GM19023 (cell line): ENCODE measurements around the gene POLR1A.

ENCODE experiments used
- ATAC-seq: cut with Tn5 transposase; IDR thresholded peaks from one replicate; pipeline ENCODE4 v1.9.1; 2021; ENCODE audit warnings: mild to moderate bottlenecking, moderate library complexity; ENCODE audit not compliant: unreplicated experiment

Gene POLR1A

DNA sequence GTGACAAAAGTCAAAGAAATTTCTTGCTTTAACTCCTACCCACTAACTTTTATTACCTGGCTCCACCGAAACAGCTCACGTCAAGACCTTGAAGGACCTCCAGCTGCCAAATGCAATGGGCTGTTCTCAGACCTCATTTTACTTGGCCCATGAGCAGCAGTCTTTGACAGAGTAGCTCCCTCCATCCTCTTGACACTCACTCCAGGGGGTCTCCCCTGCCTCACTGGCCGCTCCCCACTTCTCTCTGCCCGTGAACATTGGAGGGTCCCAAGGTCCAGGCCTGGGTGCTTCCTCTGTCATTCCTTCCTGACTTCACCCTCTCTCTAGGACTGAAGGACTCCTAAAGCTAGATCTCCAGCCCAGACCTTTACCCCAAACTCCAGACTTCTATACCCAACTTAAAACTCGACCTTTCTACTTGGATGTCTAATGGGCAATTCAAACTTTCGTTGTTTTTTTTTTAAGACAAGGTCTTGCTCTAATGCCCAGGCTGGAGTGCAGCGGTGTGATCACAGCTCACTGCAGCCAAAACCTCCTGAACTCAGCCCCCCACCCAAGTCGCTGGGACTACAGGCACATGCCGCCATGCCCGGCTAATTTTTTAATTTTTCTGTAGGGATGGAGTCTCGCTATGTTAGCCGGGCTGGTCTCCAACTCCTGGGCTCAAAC lies 124.0 kb downstream of the POLR1A start:
- ATAC-seq, result no peak

DNA sequence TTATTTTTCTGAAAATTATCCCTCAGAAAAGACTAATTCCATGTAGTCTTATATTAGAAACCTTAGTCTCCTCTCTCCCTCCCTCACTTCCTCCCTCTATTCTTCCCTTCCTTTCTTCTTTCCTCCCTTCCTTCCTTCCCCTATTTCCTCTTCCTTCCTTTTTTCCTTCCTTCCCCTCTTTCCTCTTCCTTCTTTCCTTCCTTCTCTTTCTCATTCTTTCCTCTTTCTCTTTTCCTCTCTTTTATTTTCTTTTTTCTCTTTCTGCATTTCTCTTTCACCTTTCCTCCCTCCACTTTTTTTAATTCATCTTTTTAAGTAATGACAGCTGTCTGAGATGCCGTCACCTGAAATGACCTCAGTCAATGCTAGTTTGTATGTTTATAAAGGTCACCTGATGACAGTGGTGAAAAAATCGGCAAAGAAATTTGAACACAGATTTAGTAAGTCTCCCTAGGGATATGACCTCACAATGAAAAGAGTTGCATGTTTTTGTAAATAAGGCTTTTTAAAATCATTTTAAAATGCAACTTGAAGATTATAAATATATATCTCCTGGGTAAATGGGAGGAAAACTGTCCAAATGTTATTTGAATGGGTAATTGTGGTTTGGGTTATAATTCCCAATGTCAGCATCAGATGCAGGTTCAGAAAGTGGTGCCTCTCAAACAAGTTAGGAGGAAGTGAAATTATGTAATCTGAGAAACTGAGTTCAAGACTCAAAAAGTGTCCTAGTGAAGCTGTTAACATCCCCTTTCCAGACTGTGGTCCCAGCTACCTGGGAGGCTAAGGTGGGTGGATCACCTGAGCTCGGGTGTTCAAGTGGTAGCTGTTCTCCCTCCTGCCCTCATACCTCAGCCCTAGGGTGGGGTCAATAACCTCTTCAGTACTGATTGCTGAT lies 126.6 kb downstream of the POLR1A start:
- ATAC-seq, result no peak

DNA sequence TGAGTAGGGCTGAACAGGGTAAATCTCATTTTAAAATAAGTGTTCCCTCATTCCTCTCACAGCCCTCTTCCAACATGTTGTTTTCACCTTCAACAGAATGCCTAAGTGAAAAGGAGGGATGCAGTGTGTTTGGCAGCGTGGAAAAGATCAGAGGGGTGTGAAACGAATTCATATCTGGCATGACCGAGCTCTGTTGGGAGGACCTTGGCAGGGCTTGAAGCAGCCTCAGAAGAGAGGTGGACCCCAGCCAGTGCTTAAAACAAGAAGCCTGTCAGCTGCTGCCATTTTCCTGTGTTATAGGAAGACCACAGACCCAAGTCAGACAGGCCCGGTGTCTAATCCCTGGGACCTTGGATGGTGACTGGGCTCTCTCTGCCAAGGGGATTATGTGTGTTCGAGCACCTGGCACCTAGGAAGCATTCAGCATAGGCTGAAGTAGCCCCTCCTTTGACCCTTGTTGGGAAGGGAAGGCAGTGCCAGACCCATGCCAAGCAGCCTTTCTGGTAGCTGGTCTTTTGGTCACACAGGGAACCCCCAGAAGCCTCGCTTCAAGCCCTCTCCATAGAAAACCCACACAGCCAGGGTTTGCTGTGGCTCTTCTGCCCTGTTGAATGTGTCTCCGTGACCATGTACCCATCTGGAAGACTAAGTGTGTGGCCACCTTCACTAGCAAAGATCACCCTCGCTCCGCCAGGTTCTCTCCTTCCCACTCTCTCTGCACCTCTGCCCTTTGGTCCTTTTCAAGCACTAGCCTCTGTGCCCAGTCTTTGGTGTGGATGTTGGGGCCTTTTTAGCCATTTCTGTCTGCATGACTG lies 129.4 kb downstream of the POLR1A start:
- ATAC-seq, result no peak

DNA sequence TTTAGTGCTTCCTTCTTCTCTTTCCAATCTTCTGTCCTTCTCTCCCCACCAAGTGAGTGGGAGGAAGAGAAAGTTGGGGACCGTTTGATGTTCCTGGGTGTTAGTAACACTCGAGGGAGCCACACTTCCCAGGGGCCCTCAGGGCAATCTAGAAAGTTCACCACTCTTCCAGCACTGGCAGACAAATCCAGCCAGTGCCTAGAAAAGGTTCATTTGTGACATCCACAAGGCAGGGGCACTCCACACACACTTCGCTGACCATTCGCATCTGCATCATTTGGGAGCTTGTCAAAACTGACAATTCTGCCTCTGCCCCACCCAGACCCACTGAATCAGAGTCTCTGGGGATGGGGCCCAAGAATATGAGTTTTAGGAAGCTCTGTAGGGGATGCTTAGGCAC lies 130.1 kb downstream of the POLR1A start:
- ATAC-seq, result no peak

DNA sequence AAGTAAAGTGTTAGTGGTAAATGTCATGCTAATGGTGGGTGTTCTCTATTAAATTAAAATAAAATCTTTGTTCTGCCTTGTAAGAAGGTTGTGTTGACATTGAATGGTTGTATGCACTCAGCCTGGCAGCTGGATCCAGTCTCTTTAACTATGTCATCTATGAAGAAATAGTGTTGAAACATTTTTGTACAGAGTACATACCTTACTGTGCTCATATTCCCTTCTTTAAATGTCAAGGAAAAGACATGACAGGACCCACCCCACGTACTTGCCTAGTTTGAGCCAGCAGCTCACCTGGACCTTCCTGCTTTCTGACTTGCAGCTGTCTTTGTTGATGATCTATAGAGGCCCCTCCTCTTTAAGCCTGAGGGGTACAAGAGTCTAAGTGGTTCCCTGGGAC lies 131.3 kb downstream of the POLR1A start:
- no peak for ATAC-seq

GRCh38 chr2:85972355-85972754 lies 133.3 kb downstream of the POLR1A start:
- ATAC-seq, result no peak

DNA sequence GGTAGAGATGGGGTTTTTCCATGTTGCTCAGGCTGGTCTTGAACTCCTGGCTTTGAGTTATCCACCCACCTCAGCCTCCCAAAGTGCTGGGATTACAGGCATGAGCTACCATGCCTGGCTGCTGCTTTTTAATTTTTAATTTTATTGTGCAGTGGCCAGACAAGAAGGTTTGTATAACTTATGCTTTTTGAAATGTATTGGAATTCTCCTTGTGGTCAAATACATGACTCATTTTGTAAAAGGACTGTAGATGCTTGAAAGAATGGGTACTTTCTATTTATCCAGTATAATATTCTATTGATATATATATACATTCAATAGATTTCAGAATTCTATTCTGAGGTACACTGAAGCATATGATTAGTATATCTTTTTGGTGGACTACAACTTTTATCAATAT lies 134.3 kb downstream of the POLR1A start:
- no peak for ATAC-seq
